DLD1 (cell line): ENCODE measurements around the gene CAPN2.

ENCODE experiments used
- in situ Hi-C: cut with HindIII; loops from 2 replicates; pipeline ENCODE4 v1.10.0; 2017; ENCODE audit warnings: low sequenced_read_pairs

Gene CAPN2

GRCh38 chr1:223712194-223712849 lies at the start of gene CAPN2:
CAPN2 (plus strand) TSS chr1:223712539; CDS start chr1:223712641, 102 bp downstream.
- in situ Hi-C loops, result no loop called here

- in situ Hi-C loops, result no loop called here
Measured at GRCh38 chr1:223662943-223663342, 49.4 kb upstream of the CAPN2 start.

GRCh38 chr1:223664106-223664505 lies 48.2 kb upstream of the CAPN2 start:
- in situ Hi-C loops, result no loop called here

GRCh38 chr1:223665592-223666312 lies 46.6 kb upstream of the CAPN2 start, which contains the start of gene CAPN8:
CAPN8 (minus strand) TSS chr1:223665701; CDS start chr1:223665646, 55 bp downstream.
- in situ Hi-C loops, result no loop called here

- in situ Hi-C loops, result no loop called here
Measured at GRCh38 chr1:223667484-223668182, 44.7 kb upstream of the CAPN2 start.

- in situ Hi-C loops, result no loop called here
Measured at GRCh38 chr1:223669003-223669795, 43.1 kb upstream of the CAPN2 start.

GRCh38 chr1:223670458-223671159 lies 41.7 kb upstream of the CAPN2 start:
- in situ Hi-C loops, result no loop called here

GRCh38 chr1:223674119-223674890 lies 38.0 kb upstream of the CAPN2 start:
- in situ Hi-C loops, result no loop called here

GRCh38 chr1:223678841-223679240 lies 33.5 kb upstream of the CAPN2 start:
- in situ Hi-C loops, result no loop called here

- in situ Hi-C loops, result no loop called here
Measured at GRCh38 chr1:223680188-223680587, 32.2 kb upstream of the CAPN2 start.

- in situ Hi-C loops, result no loop called here
Measured at GRCh38 chr1:223682502-223682901, 29.8 kb upstream of the CAPN2 start.

GRCh38 chr1:223683586-223684487 lies 28.5 kb upstream of the CAPN2 start:
- in situ Hi-C loops, result no loop called here

GRCh38 chr1:223684488-223684792 lies 27.9 kb upstream of the CAPN2 start:
- in situ Hi-C loops, result no loop called here

- in situ Hi-C loops, result no loop called here
Measured at GRCh38 chr1:223691121-223691520, 21.2 kb upstream of the CAPN2 start.

- in situ Hi-C loops, result no loop called here
Measured at GRCh38 chr1:223695014-223695548, 17.3 kb upstream of the CAPN2 start.

- in situ Hi-C loops, result no loop called here
Measured at GRCh38 chr1:223695941-223696340, 16.4 kb upstream of the CAPN2 start.

- in situ Hi-C loops, result no loop called here
Measured at GRCh38 chr1:223700388-223700918, 11.9 kb upstream of the CAPN2 start.

- in situ Hi-C loops, result no loop called here
Measured at GRCh38 chr1:223700942-223701637, 11.2 kb upstream of the CAPN2 start.
